ENCODE results near the gene CENPA. TPM values are rescaled to one million over a fixed set of nuclear protein-coding genes. Genes with fewer than 3 reads are reported as not detected.
A peak's percentile ranks its signal among the peaks of the same experiment; 100 is the strongest.
"Not testable (repeated sequence)": the region's sequence is repeated elsewhere in the genome, so short reads cannot be mapped to it uniquely, and the experiment has no call there.

Gene CENPA
- total RNA-seq, 1 donor from 2014 or later = 3.9 TPM

- no peak overlapping the region for H3K4me3 Mint-ChIP-seq (ENCODE audit: unreplicated experiment)
- H3K36me3 Mint-ChIP-seq (ENCODE audit: low read depth, unreplicated experiment) = no peaks in the 10 kb centered on the region
- H3K4me1 Mint-ChIP-seq (ENCODE audit: unreplicated experiment) = peaks cover 10% of the 10 kb centered on the region
- no peaks in the 10 kb centered on the region for H3K9me3 Mint-ChIP-seq (ENCODE audit: unreplicated experiment)
- DNase-seq (ENCODE audit: low spot score) = no peak
- TF ChIP-seq CTCF (IDR thresholded peaks at IDR 0.05; ENCODE audit: unreplicated experiment) = no peak
- no peaks in the 10 kb centered on the region for H3K27me3 Mint-ChIP-seq (ENCODE audit: unreplicated experiment)
- peak overlapping the region; percentile 72 for H3K27ac Mint-ChIP-seq (ENCODE audit: unreplicated experiment)
Observed at GRCh38 chr2:26756337-26756736, 29.5 kb upstream of the CENPA start.

- no peak overlapping the region for H3K4me3 Mint-ChIP-seq (ENCODE audit: unreplicated experiment)
- no peak for TF ChIP-seq CTCF (IDR thresholded peaks at IDR 0.05; ENCODE audit: unreplicated experiment)
- H3K27me3 Mint-ChIP-seq (ENCODE audit: unreplicated experiment) = no peaks in the 10 kb centered on the region
- no peak for DNase-seq (ENCODE audit: low spot score)
- H3K36me3 Mint-ChIP-seq (ENCODE audit: low read depth, unreplicated experiment) = no peaks in the 10 kb centered on the region
- no peaks in the 10 kb centered on the region for H3K9me3 Mint-ChIP-seq (ENCODE audit: unreplicated experiment)
- H3K4me1 Mint-ChIP-seq (ENCODE audit: unreplicated experiment) = peaks cover 10% of the 10 kb centered on the region
- H3K27ac Mint-ChIP-seq (ENCODE audit: unreplicated experiment) = peak overlapping the region; percentile 72
Observed at GRCh38 chr2:26757873-26758789, 27.7 kb upstream of the CENPA start.

- Mint-ChIP-seq H3K9me3 (ENCODE audit: unreplicated experiment) (no peaks in the 10 kb centered on the region), H3K4me1 (ENCODE audit: unreplicated experiment) (peaks cover 10% of the 10 kb centered on the region), H3K27me3 (ENCODE audit: unreplicated experiment) (no peaks in the 10 kb centered on the region), H3K36me3 (ENCODE audit: low read depth, unreplicated experiment) (no peaks in the 10 kb centered on the region), H3K27ac (ENCODE audit: unreplicated experiment) (peak overlapping the region; percentile 72), H3K4me3 (ENCODE audit: unreplicated experiment) (no peak overlapping the region)
- no peak for TF ChIP-seq CTCF (IDR thresholded peaks at IDR 0.05; ENCODE audit: unreplicated experiment)
- DNase-seq (ENCODE audit: low spot score) = no peak
Observed at GRCh38 chr2:26758790-26759321, 27.0 kb upstream of the CENPA start.

GRCh38 chr2:26759845-26760244 is 26.0 kb upstream of the CENPA start:
- H3K27ac Mint-ChIP-seq (ENCODE audit: unreplicated experiment) = no peak overlapping the region
- no peak for DNase-seq (ENCODE audit: low spot score)
- no peaks in the 10 kb centered on the region for H3K9me3 Mint-ChIP-seq (ENCODE audit: unreplicated experiment)
- no peak overlapping the region for H3K4me3 Mint-ChIP-seq (ENCODE audit: unreplicated experiment)
- peaks cover 13% of the 10 kb centered on the region for H3K4me1 Mint-ChIP-seq (ENCODE audit: unreplicated experiment)
- H3K27me3 Mint-ChIP-seq (ENCODE audit: unreplicated experiment) = no peaks in the 10 kb centered on the region
- TF ChIP-seq CTCF (IDR thresholded peaks at IDR 0.05; ENCODE audit: unreplicated experiment) = no peak
- H3K36me3 Mint-ChIP-seq (ENCODE audit: low read depth, unreplicated experiment) = no peaks in the 10 kb centered on the region

GRCh38 chr2:26760991-26761390 is 24.9 kb upstream of the CENPA start:
- not testable (repeated sequence) for H3K9me3 Mint-ChIP-seq (ENCODE audit: unreplicated experiment); DNase-seq (ENCODE audit: low spot score); H3K27me3 Mint-ChIP-seq (ENCODE audit: unreplicated experiment); H3K36me3 Mint-ChIP-seq (ENCODE audit: low read depth, unreplicated experiment); H3K4me3 Mint-ChIP-seq (ENCODE audit: unreplicated experiment); H3K27ac Mint-ChIP-seq (ENCODE audit: unreplicated experiment)
- peaks cover 14% of the 10 kb centered on the region for H3K4me1 Mint-ChIP-seq (ENCODE audit: unreplicated experiment)

All from endothelial cell (in vitro differentiated cells).